Activated CD4-positive, alpha-beta memory T cell treated with anti-CD3 and anti-CD28 coated beads for 36 hours (primary cell): ENCODE measurements around the gene FAM180B. TPM values are rescaled to one million over a fixed set of nuclear protein-coding genes. Genes with fewer than 3 reads are reported as not detected.

Experiments used
- CTCF ChIA-PET: fragments of 350-600 bp; sonication (Branson Sonifier 250); formaldehyde crosslinking; loops from one replicate; lab custom pipeline; 2021; ENCODE audit warnings: antibody characterized with exemption, inconsistent platforms; lab: Charles Lee
- POLR2A ChIA-PET: fragments of 350-600 bp; sonication (Branson Sonifier 250); formaldehyde crosslinking; loops from one replicate; lab custom pipeline; 2021; ENCODE audit warnings: antibody characterized with exemption; lab: Charles Lee
- DNase-seq: peaks from one replicate; pipeline ENCODE4 v3.0.0-alpha.2; 2020
- H3K27ac Mint-ChIP-seq: one replicate; pipeline ENCODE4 v1.8.0; 2021; ENCODE audit warnings: mixed read lengths
- H3K27me3 Mint-ChIP-seq: one replicate; pipeline ENCODE4 v1.8.0; 2021; ENCODE audit warnings: mixed read lengths
- H3K36me3 Mint-ChIP-seq: one replicate; pipeline ENCODE4 v1.8.0; 2021; ENCODE audit warnings: mixed read lengths
- H3K4me1 Mint-ChIP-seq: one replicate; pipeline ENCODE4 v1.8.0; 2021; ENCODE audit warnings: low read depth, mixed read lengths
- H3K4me3 Mint-ChIP-seq: one replicate; pipeline ENCODE4 v1.8.0; 2021; ENCODE audit warnings: mild to moderate bottlenecking, mixed read lengths
- H3K9me3 Mint-ChIP-seq: one replicate; pipeline ENCODE4 v1.8.0; 2021; ENCODE audit warnings: mixed read lengths
- intact Hi-C: fragments of 100-400 bp; cut with micrococcal nuclease; formaldehyde crosslinking; loops from one replicate; pipeline ENCODE4 v1.15.1; 2023
- total RNA-seq, 2 experiments: library from RNA; stranded (reverse); gene quantifications; one replicate each; pipeline ENCODE4 v1.2.3, GENCODE V29; 2021

The FAM180B gene
- total RNA-seq, 2 experiments from 2014 or later = not detected

GRCh38 chr11:47599902-47600301, 13.4 kb downstream of the FAM180B start:
- Mint-ChIP-seq H3K4me3 (no peak overlapping the region), H3K27ac (no peak overlapping the region), H3K27me3 (peaks cover 8% of the 10 kb centered on the region), H3K4me1 (no peaks in the 10 kb centered on the region), H3K36me3 (no peaks in the 10 kb centered on the region), H3K9me3 (no peaks in the 10 kb centered on the region)
- ChIA-PET POLR2A (no interaction called here), CTCF (no interaction called here)
- intact Hi-C loops = no loop called here
- DNase-seq = no peak

DNA sequence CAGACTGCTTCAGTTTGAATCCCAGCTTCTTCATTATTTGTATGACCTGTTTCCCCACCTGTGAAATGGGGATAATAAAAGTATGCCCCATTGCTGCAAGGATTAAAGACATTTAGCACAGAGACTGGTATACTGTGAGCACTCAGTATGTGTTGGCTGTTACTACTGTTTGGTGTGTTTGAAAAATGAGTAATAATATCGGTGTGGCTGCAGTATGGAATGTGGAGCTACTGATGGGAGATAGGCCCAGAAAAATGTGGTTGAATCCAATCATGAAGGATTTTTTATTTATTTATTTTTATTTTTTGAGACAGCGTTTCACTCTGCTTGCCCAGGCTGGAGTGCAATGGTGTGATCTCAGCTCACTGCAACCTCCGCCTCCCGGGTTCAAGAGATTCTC, 16.8 kb downstream of the FAM180B start:
- ChIA-PET POLR2A (no interaction called here), CTCF (no interaction called here)
- Mint-ChIP-seq H3K27ac (no peak overlapping the region), H3K4me1 (no peaks in the 10 kb centered on the region), H3K9me3 (no peaks in the 10 kb centered on the region), H3K27me3 (no peaks in the 10 kb centered on the region), H3K36me3 (peaks cover 2% of the 10 kb centered on the region), H3K4me3 (no peak overlapping the region)
- no peak for DNase-seq
- intact Hi-C loops = no loop called here

- H3K9me3 Mint-ChIP-seq = no peaks in the 10 kb centered on the region
- no peak overlapping the region for H3K4me3 Mint-ChIP-seq
- intact Hi-C loops = no loop called here
- no peaks in the 10 kb centered on the region for H3K4me1 Mint-ChIP-seq
- H3K27me3 Mint-ChIP-seq = no peaks in the 10 kb centered on the region
- POLR2A ChIA-PET = no interaction called here
- CTCF ChIA-PET = interaction anchor here (1.6 kb wide), 1 partner anchor 247 kb away, joined by 4 read pairs; no protein-coding TSS in a partner anchor
- no peak overlapping the region for H3K27ac Mint-ChIP-seq
- no peak for DNase-seq
- H3K36me3 Mint-ChIP-seq = peaks cover 2% of the 10 kb centered on the region
These were observed 19.4 kb downstream of the FAM180B start for GRCh38 chr11:47605921-47606320.

GRCh38 chr11:47606731-47607130, 20.3 kb downstream of the FAM180B start:
- Mint-ChIP-seq H3K27ac (no peak overlapping the region), H3K36me3 (peaks cover 2% of the 10 kb centered on the region), H3K9me3 (no peaks in the 10 kb centered on the region), H3K4me1 (no peaks in the 10 kb centered on the region), H3K4me3 (no peak overlapping the region), H3K27me3 (no peaks in the 10 kb centered on the region)
- POLR2A ChIA-PET = no interaction called here
- intact Hi-C loops = no loop called here
- CTCF ChIA-PET = interaction anchor here (1.6 kb wide), 1 partner anchor 246 kb away, joined by 4 read pairs; no protein-coding TSS in a partner anchor
- DNase-seq = no peak

DNA sequence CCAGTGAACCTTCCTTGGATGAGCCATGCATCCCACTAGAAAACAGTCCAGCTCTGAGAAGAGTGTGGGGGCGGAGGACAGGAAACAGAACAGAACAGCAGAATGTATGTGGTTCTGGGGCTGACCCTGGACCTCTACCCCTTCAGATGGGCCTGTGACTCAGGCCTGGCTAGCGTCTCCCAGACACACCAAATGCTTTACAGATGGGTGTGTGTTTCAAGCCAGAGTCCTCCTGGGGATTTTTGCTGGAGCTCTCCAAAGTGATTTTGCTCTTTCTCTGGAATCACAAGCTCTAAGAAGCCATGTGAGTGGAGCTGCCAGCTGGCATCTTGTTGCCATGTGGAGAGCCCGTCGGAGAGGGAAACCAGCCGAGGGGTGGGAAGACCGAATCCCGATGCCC, 20.9 kb downstream of the FAM180B start:
- no peaks in the 10 kb centered on the region for H3K9me3 Mint-ChIP-seq
- intact Hi-C loops = no loop called here
- no peaks in the 10 kb centered on the region for H3K4me1 Mint-ChIP-seq
- H3K4me3 Mint-ChIP-seq = no peak overlapping the region
- H3K27me3 Mint-ChIP-seq = no peaks in the 10 kb centered on the region
- ChIA-PET CTCF (interaction anchor here (1.6 kb wide), 1 partner anchor 245 kb away, joined by 4 read pairs; no protein-coding TSS in a partner anchor), POLR2A (no interaction called here)
- no peak for DNase-seq
- peaks cover 2% of the 10 kb centered on the region for H3K36me3 Mint-ChIP-seq
- H3K27ac Mint-ChIP-seq = no peak overlapping the region

DNA sequence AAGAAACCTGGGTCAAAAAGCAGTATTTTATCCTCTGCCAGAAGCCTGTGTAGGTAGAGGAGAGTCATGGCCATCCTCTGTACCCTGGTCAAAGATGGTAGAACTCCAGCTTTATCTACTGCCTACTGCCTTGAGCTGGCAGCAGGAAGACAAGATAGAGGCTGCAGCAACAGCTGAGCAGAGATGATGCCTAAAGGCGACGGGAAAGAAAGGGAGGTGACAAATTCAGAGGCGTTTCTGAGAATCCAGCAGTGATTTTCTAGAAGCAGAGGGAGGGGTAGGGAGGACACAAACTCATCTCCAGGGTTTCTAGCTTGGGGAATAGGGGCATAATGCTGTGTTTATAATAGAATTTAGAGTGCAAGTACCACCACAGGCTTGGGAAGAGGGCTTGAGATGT, 23.2 kb downstream of the FAM180B start:
- Mint-ChIP-seq H3K4me3 (no peak overlapping the region), H3K9me3 (no peaks in the 10 kb centered on the region), H3K27me3 (no peaks in the 10 kb centered on the region), H3K36me3 (peaks cover 2% of the 10 kb centered on the region), H3K27ac (no peak overlapping the region), H3K4me1 (no peaks in the 10 kb centered on the region)
- DNase-seq = no peak
- POLR2A ChIA-PET = no interaction called here
- intact Hi-C loops = no loop called here
- CTCF ChIA-PET = no interaction called here

DNA sequence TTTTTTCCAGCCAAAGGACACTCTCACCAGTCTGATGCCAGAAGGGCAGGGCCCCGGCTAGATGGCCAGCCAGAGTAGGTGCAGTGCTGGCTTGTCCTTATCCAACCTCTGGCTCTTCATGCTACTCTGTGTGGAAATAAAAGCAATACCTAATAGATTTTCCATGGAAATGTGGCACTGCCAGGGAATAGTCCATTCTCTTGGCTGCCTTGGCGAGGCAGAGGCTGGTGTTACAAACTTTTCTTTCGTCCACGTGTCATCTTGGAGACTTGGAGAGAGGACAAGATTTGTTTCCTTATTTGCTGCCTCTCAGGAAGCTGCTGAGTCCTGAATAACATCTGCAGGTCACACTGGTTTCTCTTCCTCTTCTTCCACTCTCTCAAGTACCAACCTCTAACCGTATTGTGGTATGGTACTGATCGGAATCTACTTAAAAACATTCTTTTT, 24.9 kb downstream of the FAM180B start:
- Mint-ChIP-seq H3K9me3 (no peaks in the 10 kb centered on the region), H3K4me3 (no peak overlapping the region), H3K27me3 (no peaks in the 10 kb centered on the region), H3K27ac (no peak overlapping the region), H3K4me1 (no peaks in the 10 kb centered on the region), H3K36me3 (peaks cover 2% of the 10 kb centered on the region)
- intact Hi-C loops = no loop called here
- DNase-seq = no peak
- ChIA-PET CTCF (no interaction called here), POLR2A (interaction anchor here (0.7 kb wide), 1 partner anchor 239 kb away, joined by 3 read pairs; no protein-coding TSS in a partner anchor)

DNA sequence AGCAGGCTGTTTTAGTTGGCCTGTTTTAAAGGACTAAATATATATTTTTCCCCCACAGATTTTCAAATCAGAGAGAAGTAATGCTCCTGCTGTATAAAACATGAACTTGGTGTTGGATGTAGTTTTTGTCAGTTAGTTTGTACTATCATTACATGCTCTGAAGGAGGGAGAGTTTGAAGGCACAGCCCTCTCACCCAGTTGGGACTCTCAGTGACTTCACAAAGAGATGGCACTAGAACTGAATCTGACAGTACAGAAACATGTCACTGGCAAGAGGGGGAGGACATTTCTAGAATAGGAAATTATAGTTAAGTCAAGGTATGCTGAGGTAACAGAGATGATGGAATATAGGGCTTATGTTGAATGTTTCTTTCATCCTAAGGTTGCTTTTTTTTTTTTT, 28.8 kb downstream of the FAM180B start:
- no peak for DNase-seq
- ChIA-PET POLR2A (no interaction called here), CTCF (no interaction called here)
- H3K36me3 Mint-ChIP-seq = peaks cover 8% of the 10 kb centered on the region
- no peak overlapping the region for H3K4me3 Mint-ChIP-seq
- H3K9me3 Mint-ChIP-seq = no peaks in the 10 kb centered on the region
- H3K27ac Mint-ChIP-seq = no peak overlapping the region
- no peaks in the 10 kb centered on the region for H3K27me3 Mint-ChIP-seq
- H3K4me1 Mint-ChIP-seq = no peaks in the 10 kb centered on the region
- intact Hi-C loops = no loop called here

- ChIA-PET POLR2A (no interaction called here), CTCF (no interaction called here)
- Mint-ChIP-seq H3K9me3 (no peaks in the 10 kb centered on the region), H3K36me3 (peaks cover 12% of the 10 kb centered on the region), H3K27ac (no peak overlapping the region), H3K27me3 (no peaks in the 10 kb centered on the region), H3K4me3 (no peak overlapping the region), H3K4me1 (no peaks in the 10 kb centered on the region)
- intact Hi-C loops = no loop called here
- DNase-seq = peak; percentile 39
These were observed 30.4 kb downstream of the FAM180B start for GRCh38 chr11:47616726-47617416.

DNA sequence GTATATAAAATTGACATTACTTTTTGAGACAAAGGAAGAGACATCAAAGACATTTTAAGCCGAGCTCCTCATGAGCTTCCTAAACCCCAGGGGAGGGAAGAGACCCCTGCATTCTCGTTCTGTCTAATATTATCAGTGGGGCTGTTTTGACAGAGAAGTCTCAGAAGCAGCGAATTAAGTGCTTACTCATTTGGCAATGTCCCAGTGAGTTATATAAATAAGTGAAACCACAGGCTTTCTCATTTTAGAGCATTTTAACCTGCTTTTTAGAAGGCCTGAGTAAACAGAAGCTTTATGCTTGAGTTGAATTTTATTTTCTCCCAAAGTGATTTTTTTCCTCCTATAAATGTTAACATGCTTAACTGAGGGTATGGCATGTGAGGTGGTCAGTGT, 30.9 kb downstream of the FAM180B start:
- Mint-ChIP-seq H3K36me3 (peaks cover 12% of the 10 kb centered on the region), H3K27me3 (no peaks in the 10 kb centered on the region), H3K4me3 (no peak overlapping the region), H3K4me1 (no peaks in the 10 kb centered on the region), H3K9me3 (no peaks in the 10 kb centered on the region), H3K27ac (no peak overlapping the region)
- intact Hi-C loops = no loop called here
- ChIA-PET POLR2A (no interaction called here), CTCF (no interaction called here)
- no peak for DNase-seq

DNA sequence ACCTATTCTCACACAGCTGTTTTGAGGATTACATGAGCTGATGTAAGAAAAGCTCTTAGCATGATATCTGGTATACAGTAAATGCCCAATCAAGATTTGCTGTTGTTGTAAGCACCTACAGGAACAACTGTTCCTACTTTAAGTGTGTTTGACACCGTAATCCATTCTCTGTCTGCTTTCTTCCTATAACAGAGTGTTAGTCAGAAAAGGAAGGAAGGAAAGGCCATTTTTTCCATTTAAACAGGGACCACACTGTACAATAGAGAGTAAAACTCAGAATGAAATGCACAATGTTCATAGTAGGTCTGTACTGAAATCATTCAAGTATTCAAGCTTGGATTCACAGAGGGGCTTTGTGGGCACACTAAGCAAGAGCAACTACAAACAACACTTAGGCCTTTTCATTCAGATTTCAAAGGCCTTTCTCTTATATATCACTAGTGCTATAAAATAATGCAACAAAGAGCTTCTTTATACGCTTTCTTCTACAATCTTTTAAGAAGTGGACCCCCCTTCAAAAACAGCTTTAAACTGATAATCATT, 34.4 kb downstream of the FAM180B start:
- CTCF ChIA-PET = interaction anchor here (0.5 to 1.2 kb wide), 2 partner anchors 114 to 306 kb away, joined by 3 to 5 read pairs; no protein-coding TSS in a partner anchor
- intact Hi-C loops = no loop called here

DNA sequence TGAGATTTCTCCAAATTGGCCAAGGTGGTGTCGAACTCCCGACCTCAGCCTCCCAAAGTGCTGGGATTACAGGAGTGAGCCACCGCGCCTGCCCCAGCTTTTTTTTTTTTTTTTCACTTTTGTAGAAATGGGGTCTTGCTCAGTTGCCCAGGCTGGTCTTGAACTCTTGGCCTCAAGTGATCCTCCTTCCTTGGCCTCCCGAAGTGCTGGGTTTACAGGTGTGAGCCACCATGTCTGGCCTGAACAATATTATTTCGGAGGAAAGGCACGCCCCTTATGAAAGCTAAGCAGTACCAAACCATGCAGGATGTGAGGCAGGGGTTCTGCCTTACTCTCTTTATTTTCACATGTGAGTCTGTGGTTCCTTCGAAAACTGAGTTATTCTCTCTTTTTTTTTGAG, 39.8 kb downstream of the FAM180B start:
- ChIA-PET POLR2A (interaction anchor here (0.6 kb wide), 2 partner anchors 96 to 142 kb away, joined by 3 read pairs; no protein-coding TSS in a partner anchor), CTCF (no interaction called here)
- peaks cover 32% of the 10 kb centered on the region for H3K36me3 Mint-ChIP-seq
- H3K27me3 Mint-ChIP-seq = no peaks in the 10 kb centered on the region
- no peaks in the 10 kb centered on the region for H3K9me3 Mint-ChIP-seq
- no peak for DNase-seq
- intact Hi-C loops = no loop called here
- H3K4me1 Mint-ChIP-seq = no peaks in the 10 kb centered on the region
- H3K27ac Mint-ChIP-seq = no peak overlapping the region
- H3K4me3 Mint-ChIP-seq = no peak overlapping the region

More for the DNA sequence above, 34.4 kb downstream of the FAM180B start:
- Mint-ChIP-seq H3K27ac (no peak overlapping the region), H3K27me3 (no peaks in the 10 kb centered on the region), H3K9me3 (no peaks in the 10 kb centered on the region), H3K4me1 (no peaks in the 10 kb centered on the region), H3K4me3 (no peak overlapping the region), H3K36me3 (peaks cover 23% of the 10 kb centered on the region)
- POLR2A ChIA-PET = interaction anchor here (0.6 kb wide), 1 partner anchor 258 kb away, joined by 3 read pairs; no protein-coding TSS in a partner anchor
- DNase-seq = no peak
